Mucosa of descending colon (tissue), 3 donors: ENCODE data around the gene COL18A1. TPM values are rescaled to one million over a fixed set of nuclear protein-coding genes. Genes with fewer than 3 reads are reported as not detected.

Source experiments
- ATAC-seq: fragments of 200-7000 bp; cut with Tn5 transposase; one replicate; pipeline ENCODE4 v1.9.1; 2020; ENCODE audit warnings: mild to moderate bottlenecking, moderate library complexity
- DNase-seq, 3 donors: peaks; one replicate each; pipeline ENCODE4 v3.0.0-alpha.2; 2020
- H3K36me3 ChIP-seq: fragments of 200-600 bp; one replicate; pipeline ENCODE4 v1.8.0; 2021; ENCODE audit warnings: low read depth, mild to moderate bottlenecking
- H3K4me1 ChIP-seq: fragments of 200-600 bp; one replicate; pipeline ENCODE4 v1.8.0; 2021; ENCODE audit warnings: low read depth, mild to moderate bottlenecking
- H3K4me3 ChIP-seq: fragments of 200-600 bp; one replicate; pipeline ENCODE4 v1.8.0; 2021; ENCODE audit warnings: mild to moderate bottlenecking
- H3K9me3 ChIP-seq: fragments of 200-600 bp; one replicate; pipeline ENCODE4 v1.8.0; 2021; ENCODE audit warnings: mild to moderate bottlenecking
- CTCF ChIP-seq: fragments of 200-600 bp; IDR thresholded peaks from one replicate; pipeline ENCODE4 v1.8.0; 2022; ENCODE audit warnings: antibody characterized with exemption, mild to moderate bottlenecking
- intact Hi-C, 2 donors: fragments of 100-400 bp; cut with DNase I in 1 of 2; cut with micrococcal nuclease in 1 of 2; formaldehyde crosslinking; loops; one replicate each; pipeline versions ENCODE4 v1.11.0 to v1.11.1; 2022; cut with DNase I, micrococcal nuclease
- total RNA-seq, 3 donors: library from RNA; stranded (reverse); fragmentation: NEBNext Ultra II Directional in 2 of 3; extraction: Animal tissue kit (Norgen Biotek cat#: 25700) in 2 of 3; gene quantifications; one replicate each; pipeline versions ENCODE4 v1.2.1 to v1.2.4, GENCODE V29; 2021 to 2023
- donor health status: DM: no; HTN: no; CAD: no; lungs with moderate emphysema.
- donor health status: DM: no; HTN: no; CAD: no.
- donor health status: DM: no; HTN: yes; CAD: no.

COL18A1 gene
- total RNA-seq, 3 donors from 2014 or later: 4.6 to 46.9 (median 21.3) TPM

GRCh38 chr21:45419162-45419561 is 14.2 kb downstream of the COL18A1 start:
- Histone ChIP-seq H3K9me3 (no peaks in the 10 kb centered on the region), H3K4me3 (no peak overlapping the region), H3K4me1 (no peaks in the 10 kb centered on the region), H3K36me3 (no peaks in the 10 kb centered on the region)
- ATAC-seq (no peak), DNase-seq (peak in 2 of 3 donors; percentile 19 to 37)
- intact Hi-C loops: no loop called here
- no peak for TF ChIP-seq CTCF

GRCh38 chr21:45420061-45421041 is 15.4 kb downstream of the COL18A1 start:
- ATAC-seq (peak; percentile 31), DNase-seq (peak in 2 of 3 donors; percentile 28 to 53)
- intact Hi-C loops: no loop called here
- no peak for TF ChIP-seq CTCF
- Histone ChIP-seq H3K4me1 (no peaks in the 10 kb centered on the region), H3K36me3 (no peaks in the 10 kb centered on the region), H3K4me3 (no peak overlapping the region), H3K9me3 (no peaks in the 10 kb centered on the region)

- H3K36me3 ChIP-seq: no peaks in the 10 kb centered on the region
- no peaks in the 10 kb centered on the region for H3K9me3 ChIP-seq
- H3K4me3 ChIP-seq: no peak overlapping the region
- intact Hi-C loops: no loop called here
- ATAC-seq (peak; percentile 52), DNase-seq (peak; percentile 61 to 69 (median 63))
- H3K4me1 ChIP-seq: no peaks in the 10 kb centered on the region
- TF ChIP-seq CTCF: no peak
Measured at GRCh38 chr21:45421071-45421845, 16.3 kb downstream of the COL18A1 start.

- Histone ChIP-seq H3K9me3 (no peaks in the 10 kb centered on the region), H3K36me3 (no peaks in the 10 kb centered on the region), H3K4me3 (no peak overlapping the region), H3K4me1 (no peaks in the 10 kb centered on the region)
- intact Hi-C loops: no loop called here
- DNase-seq (peak in 2 of 3 donors; percentile 4 to 46), ATAC-seq (no peak)
- no peak for TF ChIP-seq CTCF
Measured at GRCh38 chr21:45421846-45422775, 17.1 kb downstream of the COL18A1 start.
